Activated CD8-positive, alpha-beta memory T cell treated with anti-CD3 and anti-CD28 coated beads for 24 hours (primary cell): ENCODE measurements around the gene KCNE1.
"Not testable (repeated sequence)": the region's sequence is repeated elsewhere in the genome, so short reads cannot be mapped to it uniquely, and the experiment has no call there.

ENCODE experiments used
- DNase-seq: peaks from one replicate; pipeline ENCODE4 v3.0.0-alpha.2; 2020

The KCNE1 gene

GRCh38 chr21:34511787-34512455 lies at the start of gene KCNE1:
TSS of gene KCNE1 (minus strand) at chr21:34512210. CDS start at chr21:34449634, 62,576 bp downstream.
- no peak for DNase-seq

- DNase-seq = no peak
Observed at GRCh38 chr21:34561806-34562205, 49.8 kb upstream of the KCNE1 start.

- DNase-seq = no peak
Observed at GRCh38 chr21:34560609-34561008, 48.6 kb upstream of the KCNE1 start.

- no peak for DNase-seq
Observed at GRCh38 chr21:34560021-34560420, 48.0 kb upstream of the KCNE1 start.

GRCh38 chr21:34559089-34559631 lies 47.1 kb upstream of the KCNE1 start:
- DNase-seq = no peak

- no peak for DNase-seq
Observed at GRCh38 chr21:34558166-34558565, 46.2 kb upstream of the KCNE1 start.

GRCh38 chr21:34557261-34557660 lies 45.3 kb upstream of the KCNE1 start:
- no peak for DNase-seq

- DNase-seq = not testable (repeated sequence)
Observed at GRCh38 chr21:34554670-34555069, 42.7 kb upstream of the KCNE1 start.

- DNase-seq = no peak
Observed at GRCh38 chr21:34554227-34554626, 42.2 kb upstream of the KCNE1 start.

- DNase-seq = no peak
Observed at GRCh38 chr21:34553151-34553952, 41.3 kb upstream of the KCNE1 start.

- DNase-seq = no peak
Observed at GRCh38 chr21:34552360-34553098, 40.5 kb upstream of the KCNE1 start.

- no peak for DNase-seq
Observed at GRCh38 chr21:34550182-34550799, 38.3 kb upstream of the KCNE1 start.

GRCh38 chr21:34548781-34549376 lies 36.9 kb upstream of the KCNE1 start:
- no peak for DNase-seq

GRCh38 chr21:34546542-34546941 lies 34.5 kb upstream of the KCNE1 start:
- DNase-seq = no peak

GRCh38 chr21:34545079-34545884 lies 33.3 kb upstream of the KCNE1 start:
- no peak for DNase-seq

- DNase-seq = no peak
Observed at GRCh38 chr21:34544032-34544496, 32.1 kb upstream of the KCNE1 start.

GRCh38 chr21:34543017-34543416 lies 31.0 kb upstream of the KCNE1 start:
- DNase-seq = no peak

GRCh38 chr21:34540206-34540605 lies 28.2 kb upstream of the KCNE1 start:
- no peak for DNase-seq

GRCh38 chr21:34537838-34538237 lies 25.8 kb upstream of the KCNE1 start:
- no peak for DNase-seq

GRCh38 chr21:34536820-34537219 lies 24.8 kb upstream of the KCNE1 start:
- no peak for DNase-seq

GRCh38 chr21:34536311-34536710 lies 24.3 kb upstream of the KCNE1 start:
- no peak for DNase-seq
